Kidney (tissue), 14 donors: ENCODE data around the gene BBOX1. TPM values are rescaled to one million over a fixed set of nuclear protein-coding genes. Genes with fewer than 3 reads are reported as not detected.
A peak's percentile ranks its signal among the peaks of the same experiment; 100 is the strongest.

Experiments used
- DNase-seq, 5 donors: peaks; one replicate each; pipeline ENCODE4 v3.0.0-alpha.2; 2013 to 2020
- FAIRE-seq: peaks from 2 replicates; lab custom pipeline; 2012; peaks lifted over from hg19 to GRCh38; lab: Jason Lieb, UNC
- H3K27ac ChIP-seq, 2 donors: one replicate each; pipeline ENCODE4 v1.7.0; 2013; ENCODE audit warnings: low read depth in 2 of 2, low read length in 2 of 2, inconsistent platforms in 1 of 2
- H3K27me3 ChIP-seq: one replicate; pipeline ENCODE4 v1.7.1; 2013; ENCODE audit warnings: low read length, inconsistent platforms; ENCODE audit not compliant: control insufficient read depth, insufficient read depth
- H3K36me3 ChIP-seq, 3 donors: one replicate each; pipeline versions ENCODE4 v1.7.0 to v1.7.1; 2013; ENCODE audit warnings: low read length in 3 of 3, control low read depth in 1 of 3, inconsistent platforms in 1 of 3; ENCODE audit not compliant: insufficient read depth in 3 of 3, control insufficient read depth in 2 of 3
- H3K4me1 ChIP-seq, 3 donors: one replicate each; pipeline versions ENCODE4 v1.7.0 to v1.7.1; 2013; ENCODE audit warnings: low read length in 3 of 3, inconsistent platforms in 1 of 3, low read depth in 1 of 3; ENCODE audit not compliant: control insufficient read depth in 2 of 3, insufficient read depth in 2 of 3
- H3K4me3 ChIP-seq, 3 donors: one replicate each; pipeline versions ENCODE4 v1.7.0 to v1.8.1; 2013; ENCODE audit warnings: low read length in 3 of 3, control low read depth in 1 of 3, inconsistent platforms in 1 of 3
- H3K9ac ChIP-seq, 3 donors: one replicate each; pipeline versions ENCODE4 v1.7.0 to v1.7.1; 2013; ENCODE audit warnings: low read length in 3 of 3, control low read depth in 1 of 3, inconsistent platforms in 1 of 3
- H3K9me3 ChIP-seq, 3 donors: one replicate each; pipeline versions ENCODE4 v1.7.0 to v1.7.1; 2013; ENCODE audit warnings: low read length in 3 of 3, control low read depth in 1 of 3, inconsistent platforms in 1 of 3; ENCODE audit not compliant: control insufficient read depth in 2 of 3, insufficient read depth in 1 of 3
- CTCF ChIP-seq: IDR thresholded peaks from 3 replicates; pipeline ENCODE4 v1.5.1; 2012; ENCODE audit warnings: mild to moderate bottlenecking, moderate library complexity, borderline replicate concordance; ENCODE audit not compliant: insufficient read depth; ENCODE audit errors: extremely low read depth
- intact Hi-C: fragments of 100-400 bp; cut with DNase I; formaldehyde crosslinking; loops from one replicate; pipeline ENCODE4 v1.11.1; 2022
- polyA plus RNA-seq: library from polyadenylated mRNA; stranded (reverse); fragments of 350-450 nt; fragmentation: Illumina TruSeq; extraction: RNeasy Lipid Tissue Mini Kit (QIAGEN cat#74804); gene quantifications from one replicate; pipeline ENCODE4 v1.2.3, GENCODE V29; 2014; ENCODE audit warnings: low read depth, low replicate concordance; ENCODE audit not compliant: insufficient read depth
- total RNA-seq: library from RNA; stranded (reverse); fragmentation: NEBNext Ultra II Directional; extraction: Animal tissue kit (Norgen Biotek cat#: 25700); gene quantifications from one replicate; pipeline ENCODE4 v1.2.1, GENCODE V29; 2021
- donor health status: control.
- donor health status: control.
- donor health status: control.
- donor health status: control.
- donor health status: control.
- donor health status: DM: yes; HTN: yes; CAD: no.
- donor health status: Normal renal cell carcinoma (clear cell type).

BBOX1 gene
- total and polyA plus RNA-seq, 2 donors from 2014 or later: 159 to 414 TPM

DNA sequence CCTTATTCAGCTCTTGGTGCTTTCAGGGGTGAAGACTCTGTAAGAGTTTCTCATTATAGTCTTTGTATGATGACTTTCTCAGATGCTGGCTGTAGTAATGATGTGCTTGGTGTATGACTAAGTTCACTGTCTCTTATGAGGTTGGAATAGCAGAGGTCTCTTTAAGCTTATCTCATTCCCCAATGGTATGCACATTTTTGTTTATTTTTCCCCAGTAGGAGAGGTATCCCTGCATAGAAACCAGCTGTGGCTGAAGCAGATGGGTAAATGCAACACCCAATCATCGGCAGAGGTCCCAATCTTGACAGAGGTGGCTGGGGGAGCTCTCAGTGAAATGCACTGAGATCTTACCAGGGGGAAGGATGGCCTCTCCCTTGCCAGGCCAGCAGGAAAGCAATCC is 34.6 kb downstream of the BBOX1 start:
- no peak for FAIRE-seq
- intact Hi-C loops: no loop called here
- Histone ChIP-seq H3K27me3 (no peaks in the 10 kb centered on the region), H3K4me1 (no peaks in the 10 kb centered on the region), H3K4me3 (no peak overlapping the region), H3K36me3 (no peaks in the 10 kb centered on the region), H3K9ac (no peak overlapping the region), H3K9me3 (no peaks in the 10 kb centered on the region), H3K27ac (no peak overlapping the region)
- no peak for DNase-seq
- no peak for TF ChIP-seq CTCF

- H3K4me3 ChIP-seq: no peak overlapping the region
- intact Hi-C loops: no loop called here
- H3K4me1 ChIP-seq: no peaks in the 10 kb centered on the region
- no peak overlapping the region for H3K27ac ChIP-seq
- no peaks in the 10 kb centered on the region for H3K27me3 ChIP-seq
- no peak overlapping the region for H3K9ac ChIP-seq
- FAIRE-seq (no peak), DNase-seq (no peak)
- no peak for TF ChIP-seq CTCF
- H3K36me3 ChIP-seq: no peaks in the 10 kb centered on the region
- no peaks in the 10 kb centered on the region for H3K9me3 ChIP-seq
These were observed 35.0 kb downstream of the BBOX1 start for GRCh38 chr11:27075655-27076054.

DNA sequence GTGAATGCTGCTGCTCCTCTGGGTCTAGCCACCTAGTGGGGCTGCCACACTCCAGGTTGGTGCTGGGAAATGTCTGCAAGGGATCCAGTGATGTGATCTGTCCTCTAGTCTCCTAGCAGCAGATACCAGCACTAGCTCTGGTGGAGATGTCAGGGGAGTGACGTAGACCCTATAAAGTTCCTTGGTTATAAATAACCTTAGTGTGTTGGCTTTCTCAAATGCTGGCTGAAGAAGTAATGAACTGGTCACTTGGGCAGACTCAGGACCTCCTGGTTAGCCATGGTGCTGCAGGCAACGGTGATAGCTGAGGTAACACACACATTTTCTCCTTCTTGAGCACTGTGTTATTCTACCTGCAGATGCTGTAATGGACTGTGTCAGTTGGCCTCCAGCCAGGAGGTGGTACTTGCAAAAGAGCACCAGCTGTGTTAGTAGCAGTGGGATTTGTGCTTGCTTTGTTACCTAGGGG is 35.5 kb downstream of the BBOX1 start:
- Histone ChIP-seq H3K4me3 (no peak overlapping the region), H3K36me3 (no peaks in the 10 kb centered on the region), H3K9ac (no peak overlapping the region), H3K27me3 (no peaks in the 10 kb centered on the region), H3K9me3 (no peaks in the 10 kb centered on the region), H3K27ac (no peak overlapping the region), H3K4me1 (no peaks in the 10 kb centered on the region)
- no peak for TF ChIP-seq CTCF
- no peak for FAIRE-seq
- DNase-seq: peak in 1 of 5 donors; percentile 43
- intact Hi-C loops: no loop called here

DNA sequence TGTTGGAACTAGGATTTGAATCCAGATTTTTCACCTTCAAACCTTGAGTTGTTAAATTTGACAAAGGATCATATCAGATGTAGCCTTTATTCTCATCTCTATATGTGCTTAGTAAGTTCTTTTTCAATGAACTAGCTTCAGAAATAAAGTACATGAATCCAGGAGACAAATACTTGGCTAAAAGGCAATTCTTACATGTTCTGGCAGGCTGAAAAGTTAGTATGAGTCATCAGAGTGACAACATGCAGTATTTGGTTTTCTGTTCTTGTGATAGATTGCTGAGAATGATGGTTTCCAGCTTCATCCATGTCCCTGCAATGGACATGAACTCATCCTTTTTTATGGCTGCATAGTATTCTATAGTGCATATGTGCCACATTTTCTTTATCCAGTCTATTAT is 40.4 kb downstream of the BBOX1 start:
- H3K36me3 ChIP-seq: no peaks in the 10 kb centered on the region
- H3K27me3 ChIP-seq: no peaks in the 10 kb centered on the region
- DNase-seq: no peak
- peaks cover 0 to 28% (median 2%) of the 10 kb centered on the region in 3 donors for H3K4me1 ChIP-seq
- no peak for TF ChIP-seq CTCF
- H3K27ac ChIP-seq: no peak overlapping the region
- H3K9me3 ChIP-seq: no peaks in the 10 kb centered on the region
- H3K4me3 ChIP-seq: no peak overlapping the region
- no peak overlapping the region for H3K9ac ChIP-seq
- FAIRE-seq: no peak
- intact Hi-C loops: no loop called here
